GM18867 (cell line): ENCODE data around the gene HNF1A.

ENCODE experiments used
- ATAC-seq: cut with Tn5 transposase; IDR thresholded peaks from one replicate; pipeline ENCODE4 v1.9.1; 2021; ENCODE audit warnings: mild to moderate bottlenecking, moderate library complexity; ENCODE audit not compliant: unreplicated experiment

HNF1A gene

DNA sequence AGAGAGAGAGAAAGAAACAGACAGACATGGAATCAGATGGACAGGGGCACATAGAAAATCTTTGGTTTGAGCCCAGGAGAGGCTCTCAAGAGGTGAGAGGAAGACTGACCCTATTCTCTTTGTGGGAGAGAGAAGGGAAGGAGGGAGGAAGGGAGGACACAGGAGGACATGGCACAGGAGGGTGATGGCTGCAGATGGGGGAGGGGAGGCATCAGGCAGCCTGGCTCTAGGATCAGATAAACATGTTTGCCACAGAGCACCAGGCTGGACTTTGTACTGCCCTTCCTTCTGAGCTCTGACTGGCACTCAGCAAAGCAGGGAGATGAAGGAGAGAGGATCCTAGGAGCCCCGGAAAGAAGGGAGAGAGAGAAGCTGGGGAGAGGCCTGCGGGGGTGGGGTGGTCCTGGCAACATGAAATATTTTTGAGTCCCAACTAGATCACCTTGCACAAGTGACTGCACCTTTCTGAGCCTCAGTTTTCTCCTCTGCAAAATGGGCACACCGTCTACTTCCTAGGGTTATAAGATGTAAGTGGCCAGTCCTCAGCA lies 6.1 kb downstream of the HNF1A start:
- ATAC-seq, result no peak

DNA sequence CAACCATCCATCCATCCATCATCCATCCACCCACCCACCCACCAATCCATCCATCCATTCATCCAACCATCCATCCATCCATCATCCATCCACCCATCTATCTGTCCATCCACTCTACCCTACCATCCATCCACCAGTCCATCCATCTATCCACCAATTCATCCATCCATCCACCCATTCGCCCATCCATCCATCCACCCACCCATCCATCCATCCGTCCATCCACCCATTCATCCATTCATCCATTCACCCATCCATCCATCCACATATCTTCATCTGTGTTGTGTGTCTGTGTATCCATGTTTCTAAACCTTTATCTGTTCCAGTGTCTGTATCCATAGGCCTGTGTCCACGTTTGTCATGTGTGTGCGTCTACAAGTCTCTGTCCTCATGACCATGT lies 9.9 kb downstream of the HNF1A start:
- no peak for ATAC-seq

DNA sequence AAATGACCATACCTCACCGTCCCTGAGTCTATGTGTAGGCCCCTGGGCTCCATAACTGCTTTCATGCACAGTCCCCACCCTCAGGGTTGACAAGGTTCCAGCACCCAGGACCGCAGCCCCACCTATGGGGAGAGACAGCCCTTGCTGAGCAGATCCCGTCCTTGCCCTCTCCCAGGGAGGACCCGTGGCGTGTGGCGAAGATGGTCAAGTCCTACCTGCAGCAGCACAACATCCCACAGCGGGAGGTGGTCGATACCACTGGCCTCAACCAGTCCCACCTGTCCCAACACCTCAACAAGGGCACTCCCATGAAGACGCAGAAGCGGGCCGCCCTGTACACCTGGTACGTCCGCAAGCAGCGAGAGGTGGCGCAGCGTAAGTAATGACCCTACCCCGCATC lies 10.3 kb downstream of the HNF1A start:
- no peak for ATAC-seq

DNA sequence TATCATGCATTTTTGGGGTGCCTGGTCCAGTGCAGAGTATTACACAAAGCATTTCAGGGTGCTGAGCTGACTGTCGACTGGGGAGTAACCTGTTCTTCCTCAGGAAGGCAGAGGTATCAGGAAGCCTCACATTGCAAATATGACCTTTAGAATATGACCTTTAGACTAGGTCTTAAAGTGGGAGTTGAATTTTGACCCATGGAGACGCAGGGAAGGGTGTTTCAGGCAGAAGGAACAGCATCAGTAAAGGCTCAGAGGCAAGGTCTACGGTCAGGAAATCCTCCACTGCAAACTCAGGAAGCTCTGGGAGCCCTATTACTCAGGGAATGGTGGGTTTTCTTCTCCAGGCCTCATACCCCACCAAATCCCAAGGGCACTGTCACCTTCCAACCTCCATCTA lies 11.3 kb downstream of the HNF1A start:
- ATAC-seq, result no peak

DNA sequence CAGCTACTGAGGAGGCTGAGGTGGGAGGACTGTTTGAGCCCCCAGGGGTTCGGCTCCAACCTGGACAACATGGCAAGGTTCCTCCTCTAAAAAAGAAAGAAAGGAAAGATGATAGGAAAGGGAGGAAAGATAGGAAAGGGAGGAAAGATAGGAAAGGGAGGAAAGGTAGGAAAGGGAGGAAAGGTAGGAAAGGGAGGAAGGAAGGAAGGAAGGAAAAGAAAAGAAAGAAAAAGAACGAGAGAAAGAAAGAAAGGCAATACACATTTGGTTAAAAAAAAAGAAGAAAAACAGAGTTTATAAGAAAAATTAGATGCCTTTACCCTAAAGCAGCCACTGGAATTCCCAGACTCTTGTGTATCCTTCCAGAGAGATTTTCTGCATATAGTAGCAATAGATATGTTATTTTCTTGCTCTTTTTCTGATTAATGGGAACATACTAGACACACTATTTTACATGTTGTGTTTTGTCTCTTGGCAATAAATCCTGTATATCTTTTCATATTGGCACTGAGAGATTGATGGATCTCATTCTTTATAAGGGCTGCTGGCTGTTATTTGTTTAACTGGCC lies 12.2 kb downstream of the HNF1A start:
- no peak for ATAC-seq

DNA sequence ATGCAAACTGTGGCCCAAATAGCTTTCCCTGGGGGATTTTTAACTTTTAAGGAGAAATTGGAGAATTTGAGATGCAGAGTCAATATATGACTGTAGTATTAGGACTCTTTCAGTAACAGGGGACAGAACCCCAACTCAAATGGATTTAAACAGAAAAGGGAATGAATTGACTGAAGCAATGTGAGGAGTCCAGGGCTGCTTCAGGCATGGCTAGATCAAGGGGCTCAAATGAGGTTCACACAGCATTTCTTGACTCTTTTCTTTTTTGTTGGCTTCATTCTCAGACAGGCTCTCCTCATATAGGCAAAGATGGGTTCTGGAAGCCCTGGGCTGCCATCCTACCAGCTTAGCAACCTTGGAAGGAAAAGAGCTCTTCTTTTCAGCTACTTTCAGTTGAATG lies 13.6 kb downstream of the HNF1A start:
- ATAC-seq, result no peak

DNA sequence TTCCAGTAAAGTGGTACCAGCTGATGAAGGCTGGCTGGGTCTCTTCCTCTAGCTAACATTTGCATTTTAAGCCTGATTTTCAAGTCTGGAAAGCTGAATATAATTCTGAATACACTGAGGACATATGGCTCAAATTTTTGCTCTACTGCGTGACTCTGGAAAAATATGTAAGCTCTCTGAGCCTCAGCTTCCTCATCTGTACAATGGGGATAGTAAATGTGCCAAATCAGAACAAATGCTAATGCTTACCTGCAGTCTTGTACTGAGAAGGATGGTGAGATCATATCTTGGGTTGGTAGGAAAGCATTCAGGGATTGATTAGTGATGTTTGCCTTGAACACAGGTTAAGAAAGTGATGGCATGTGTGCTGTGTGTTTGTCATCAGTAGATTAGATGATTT lies 14.6 kb downstream of the HNF1A start:
- ATAC-seq, result no peak

DNA sequence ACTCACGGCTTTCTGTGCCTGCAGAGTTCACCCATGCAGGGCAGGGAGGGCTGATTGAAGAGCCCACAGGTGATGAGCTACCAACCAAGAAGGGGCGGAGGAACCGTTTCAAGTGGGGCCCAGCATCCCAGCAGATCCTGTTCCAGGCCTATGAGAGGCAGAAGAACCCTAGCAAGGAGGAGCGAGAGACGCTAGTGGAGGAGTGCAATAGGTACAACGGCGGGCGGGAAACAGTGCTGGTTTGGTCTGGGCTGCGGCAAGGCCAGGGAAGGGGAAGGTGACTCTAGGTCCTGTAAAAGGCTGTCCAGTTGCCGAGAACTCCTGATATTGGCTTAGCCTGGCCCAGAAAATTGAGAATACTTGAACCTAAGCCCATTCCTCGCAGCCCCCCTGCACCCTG lies 15.2 kb downstream of the HNF1A start:
- no peak for ATAC-seq

DNA sequence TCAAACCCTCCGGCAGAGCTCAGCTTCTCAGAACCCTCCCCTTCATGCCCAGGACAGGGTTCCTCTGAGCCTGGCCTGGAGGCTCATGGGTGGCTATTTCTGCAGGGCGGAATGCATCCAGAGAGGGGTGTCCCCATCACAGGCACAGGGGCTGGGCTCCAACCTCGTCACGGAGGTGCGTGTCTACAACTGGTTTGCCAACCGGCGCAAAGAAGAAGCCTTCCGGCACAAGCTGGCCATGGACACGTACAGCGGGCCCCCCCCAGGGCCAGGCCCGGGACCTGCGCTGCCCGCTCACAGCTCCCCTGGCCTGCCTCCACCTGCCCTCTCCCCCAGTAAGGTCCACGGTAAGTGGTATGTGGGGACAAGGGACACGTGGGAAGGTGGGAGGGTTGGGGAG lies 15.7 kb downstream of the HNF1A start:
- no peak for ATAC-seq

DNA sequence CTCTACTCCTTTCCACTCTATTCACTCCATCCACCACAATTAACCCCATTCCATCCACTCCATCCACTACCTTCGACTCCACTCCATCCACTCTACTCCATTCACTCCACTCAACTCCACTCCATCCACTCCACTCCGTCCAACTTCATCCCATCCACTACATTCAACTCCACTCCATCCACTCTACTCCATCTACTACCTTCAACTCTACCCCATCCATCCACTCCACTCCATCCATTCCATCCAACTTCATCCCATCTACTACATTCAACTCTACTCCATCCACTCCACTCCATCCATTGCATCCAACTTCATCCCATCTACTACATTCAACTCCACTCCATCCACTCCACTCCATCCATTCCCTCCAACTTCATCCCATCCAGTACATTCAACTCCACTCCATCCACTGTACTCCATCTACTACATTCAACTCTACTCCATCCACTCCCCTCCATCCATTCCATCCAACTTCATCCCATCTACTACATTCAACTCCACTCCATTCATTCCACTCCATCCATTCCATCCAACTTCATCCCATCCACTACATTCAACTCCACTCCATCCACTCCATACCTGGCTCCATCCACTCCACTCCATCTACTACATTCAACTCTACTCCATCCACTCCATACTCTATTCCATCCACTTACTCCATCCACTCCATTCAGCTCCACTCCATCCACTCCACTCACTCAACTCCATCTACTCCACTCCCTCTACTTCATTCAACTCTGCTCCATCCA lies 16.4 kb downstream of the HNF1A start:
- no peak for ATAC-seq

DNA sequence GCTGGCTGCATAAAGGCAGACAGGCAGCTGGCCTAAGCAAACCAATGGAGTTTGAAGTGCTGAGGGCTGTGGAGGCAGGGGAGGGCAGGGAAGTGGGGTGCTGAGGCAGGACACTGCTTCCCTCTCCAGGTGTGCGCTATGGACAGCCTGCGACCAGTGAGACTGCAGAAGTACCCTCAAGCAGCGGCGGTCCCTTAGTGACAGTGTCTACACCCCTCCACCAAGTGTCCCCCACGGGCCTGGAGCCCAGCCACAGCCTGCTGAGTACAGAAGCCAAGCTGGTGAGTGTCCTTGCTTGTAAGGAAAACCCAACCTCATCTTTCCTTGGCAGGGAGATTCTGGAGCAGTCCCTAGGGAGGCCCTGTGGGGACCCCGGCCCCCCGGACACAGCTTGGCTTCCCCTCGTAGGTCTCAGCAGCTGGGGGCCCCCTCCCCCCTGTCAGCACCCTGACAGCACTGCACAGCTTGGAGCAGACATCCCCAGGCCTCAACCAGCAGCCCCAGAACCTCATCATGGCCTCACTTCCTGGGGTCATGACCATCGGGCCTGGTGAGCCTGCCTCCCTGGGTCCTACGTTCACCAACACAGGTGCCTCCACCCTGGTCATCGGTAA lies 17.9 kb downstream of the HNF1A start:
- no peak for ATAC-seq

DNA sequence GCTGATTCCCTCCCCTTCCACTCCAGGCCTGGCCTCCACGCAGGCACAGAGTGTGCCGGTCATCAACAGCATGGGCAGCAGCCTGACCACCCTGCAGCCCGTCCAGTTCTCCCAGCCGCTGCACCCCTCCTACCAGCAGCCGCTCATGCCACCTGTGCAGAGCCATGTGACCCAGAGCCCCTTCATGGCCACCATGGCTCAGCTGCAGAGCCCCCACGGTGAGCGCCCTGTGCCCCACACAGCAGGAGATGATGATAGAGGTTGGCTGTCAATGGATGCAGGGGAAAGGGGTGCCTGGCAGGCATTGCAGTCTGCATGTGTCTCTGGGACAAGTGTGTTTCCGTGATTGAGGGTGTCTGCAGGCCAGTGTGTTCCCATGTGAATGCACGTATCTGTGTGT lies 19.1 kb downstream of the HNF1A start:
- ATAC-seq, result no peak

DNA sequence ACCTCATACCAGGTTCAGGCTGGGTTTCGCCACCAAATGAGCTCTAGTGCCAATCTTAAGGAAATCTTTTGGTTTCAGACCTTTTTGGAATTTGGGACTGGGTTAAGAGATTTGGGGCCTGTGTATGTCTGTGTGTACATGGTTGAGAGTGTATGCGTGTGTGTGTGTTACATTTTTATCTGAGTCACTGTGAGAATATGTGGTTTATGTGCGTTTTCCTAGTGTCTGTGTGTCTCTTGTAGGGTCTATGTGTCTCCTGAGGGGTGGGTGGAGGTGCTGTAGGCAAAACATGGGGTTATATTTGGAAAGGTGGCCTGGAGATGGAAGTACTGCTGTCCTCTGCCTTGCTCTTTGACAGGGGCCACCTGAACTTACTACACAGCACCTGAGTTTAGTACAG lies 20.1 kb downstream of the HNF1A start:
- ATAC-seq, result no peak

DNA sequence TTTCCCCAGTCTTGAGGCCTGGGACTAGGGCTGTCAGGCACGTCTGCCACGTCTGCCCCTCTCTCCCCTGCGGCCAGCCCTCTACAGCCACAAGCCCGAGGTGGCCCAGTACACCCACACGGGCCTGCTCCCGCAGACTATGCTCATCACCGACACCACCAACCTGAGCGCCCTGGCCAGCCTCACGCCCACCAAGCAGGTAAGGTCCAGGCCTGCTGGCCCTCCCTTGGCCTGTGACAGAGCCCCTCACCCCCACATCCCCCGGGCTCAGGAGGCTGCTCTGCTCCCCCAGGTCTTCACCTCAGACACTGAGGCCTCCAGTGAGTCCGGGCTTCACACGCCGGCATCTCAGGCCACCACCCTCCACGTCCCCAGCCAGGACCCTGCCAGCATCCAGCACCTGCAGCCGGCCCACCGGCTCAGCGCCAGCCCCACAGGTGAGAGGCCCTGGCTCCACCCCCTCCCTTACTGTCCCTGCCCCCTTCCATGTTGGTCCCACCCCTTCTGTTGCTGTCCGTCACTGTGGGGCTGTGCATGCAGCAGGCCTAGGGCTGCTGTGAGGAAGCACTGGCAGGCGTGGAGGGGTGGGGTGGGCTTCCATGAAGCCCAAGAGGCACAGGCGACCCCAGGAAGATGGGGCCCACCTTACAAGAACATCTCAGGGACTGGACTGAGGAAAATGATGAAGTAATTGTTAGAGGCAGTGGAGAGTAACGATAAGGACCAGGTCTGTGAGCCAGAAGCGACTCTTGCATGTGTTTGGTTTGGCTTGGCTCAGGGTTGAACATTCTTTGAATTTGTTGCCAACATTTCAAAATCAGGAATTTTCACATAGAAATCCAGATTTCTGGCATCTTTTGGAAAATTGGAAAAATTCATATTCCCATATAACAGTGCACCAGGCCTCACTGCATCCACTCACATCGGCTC lies 21.1 kb downstream of the HNF1A start:
- no peak for ATAC-seq

DNA sequence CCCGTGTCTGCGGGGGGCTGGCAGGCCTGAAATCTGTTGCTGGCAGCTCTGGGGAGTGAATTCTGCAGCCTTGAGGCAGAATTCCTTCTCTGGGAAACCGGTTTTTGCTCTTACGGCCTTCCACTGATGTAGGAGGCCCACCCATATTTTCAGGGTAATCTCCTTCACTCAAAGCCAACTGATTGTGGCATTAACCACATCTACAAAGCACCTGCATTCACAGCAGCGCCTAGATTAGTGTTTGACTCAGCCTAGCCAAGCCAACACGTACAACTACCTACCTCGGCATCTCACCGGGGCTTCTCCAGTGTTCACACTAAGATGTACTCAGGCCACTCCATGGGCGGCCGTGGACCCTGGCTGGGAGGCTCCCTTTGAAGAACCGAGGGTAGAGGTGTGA lies 22.2 kb downstream of the HNF1A start:
- no peak for ATAC-seq

DNA sequence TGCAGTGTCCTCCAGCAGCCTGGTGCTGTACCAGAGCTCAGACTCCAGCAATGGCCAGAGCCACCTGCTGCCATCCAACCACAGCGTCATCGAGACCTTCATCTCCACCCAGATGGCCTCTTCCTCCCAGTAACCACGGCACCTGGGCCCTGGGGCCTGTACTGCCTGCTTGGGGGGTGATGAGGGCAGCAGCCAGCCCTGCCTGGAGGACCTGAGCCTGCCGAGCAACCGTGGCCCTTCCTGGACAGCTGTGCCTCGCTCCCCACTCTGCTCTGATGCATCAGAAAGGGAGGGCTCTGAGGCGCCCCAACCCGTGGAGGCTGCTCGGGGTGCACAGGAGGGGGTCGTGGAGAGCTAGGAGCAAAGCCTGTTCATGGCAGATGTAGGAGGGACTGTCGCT lies 22.7 kb downstream of the HNF1A start:
- no peak for ATAC-seq

DNA sequence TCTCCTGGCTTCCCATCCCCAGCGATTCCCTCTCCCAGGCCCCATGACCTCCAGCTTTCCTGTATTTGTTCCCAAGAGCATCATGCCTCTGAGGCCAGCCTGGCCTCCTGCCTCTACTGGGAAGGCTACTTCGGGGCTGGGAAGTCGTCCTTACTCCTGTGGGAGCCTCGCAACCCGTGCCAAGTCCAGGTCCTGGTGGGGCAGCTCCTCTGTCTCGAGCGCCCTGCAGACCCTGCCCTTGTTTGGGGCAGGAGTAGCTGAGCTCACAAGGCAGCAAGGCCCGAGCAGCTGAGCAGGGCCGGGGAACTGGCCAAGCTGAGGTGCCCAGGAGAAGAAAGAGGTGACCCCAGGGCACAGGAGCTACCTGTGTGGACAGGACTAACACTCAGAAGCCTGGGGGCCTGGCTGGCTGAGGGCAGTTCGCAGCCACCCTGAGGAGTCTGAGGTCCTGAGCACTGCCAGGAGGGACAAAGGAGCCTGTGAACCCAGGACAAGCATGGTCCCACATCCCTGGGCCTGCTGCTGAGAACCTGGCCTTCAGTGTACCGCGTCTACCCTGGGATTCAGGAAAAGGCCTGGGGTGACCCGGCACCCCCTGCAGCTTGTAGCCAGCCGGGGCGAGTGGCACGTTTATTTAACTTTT lies 23.6 kb downstream of the HNF1A start:
- ATAC-seq, result no peak

DNA sequence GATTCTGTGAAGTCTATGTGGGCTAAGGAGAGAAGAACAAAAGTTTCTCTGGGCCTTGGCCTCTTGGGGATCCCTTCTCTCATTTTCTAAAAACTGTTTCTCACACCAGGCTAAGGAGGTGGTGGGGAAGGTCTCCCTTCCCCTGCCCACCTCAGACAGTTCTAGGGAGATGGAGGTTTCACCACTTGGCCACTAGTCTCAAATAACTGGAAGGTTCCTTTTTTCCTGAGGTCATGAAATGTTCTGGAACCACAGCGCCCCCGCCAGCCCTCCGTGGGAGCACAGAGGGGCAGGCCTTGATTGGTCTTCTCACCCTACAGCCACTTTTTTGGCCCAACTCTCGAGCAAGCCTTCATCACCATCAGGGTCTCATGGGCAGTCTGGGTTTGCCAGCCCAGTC lies 25.3 kb downstream of the HNF1A start:
- no peak for ATAC-seq

DNA sequence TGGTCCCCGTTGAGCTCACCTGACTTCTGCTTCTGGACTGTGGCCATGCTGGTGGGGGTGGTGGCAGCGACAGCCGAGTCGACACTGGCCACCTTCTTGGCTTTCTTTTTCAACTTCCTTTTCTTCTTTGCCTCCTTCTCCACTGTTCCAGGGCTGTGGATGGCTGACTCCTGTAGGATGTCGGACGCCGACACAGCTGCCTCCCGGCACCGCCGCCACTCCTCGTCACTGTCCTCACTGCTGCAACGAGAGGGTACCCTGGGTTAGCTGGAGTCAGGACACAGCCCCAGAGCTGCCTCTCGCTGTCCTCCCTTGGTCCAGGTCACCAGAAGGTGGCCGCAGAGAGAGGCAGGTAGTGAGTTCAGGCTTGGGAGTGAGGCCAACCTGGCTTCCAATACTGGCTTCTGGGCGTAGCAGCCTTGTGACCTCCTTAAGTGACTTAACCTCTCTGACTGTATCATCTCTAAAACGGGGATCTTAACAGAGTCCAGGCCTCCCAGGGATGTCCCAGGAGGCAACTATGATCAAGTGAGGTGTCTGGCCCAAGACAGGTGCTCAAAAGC lies 26.0 kb downstream of the HNF1A start:
- no peak for ATAC-seq

DNA sequence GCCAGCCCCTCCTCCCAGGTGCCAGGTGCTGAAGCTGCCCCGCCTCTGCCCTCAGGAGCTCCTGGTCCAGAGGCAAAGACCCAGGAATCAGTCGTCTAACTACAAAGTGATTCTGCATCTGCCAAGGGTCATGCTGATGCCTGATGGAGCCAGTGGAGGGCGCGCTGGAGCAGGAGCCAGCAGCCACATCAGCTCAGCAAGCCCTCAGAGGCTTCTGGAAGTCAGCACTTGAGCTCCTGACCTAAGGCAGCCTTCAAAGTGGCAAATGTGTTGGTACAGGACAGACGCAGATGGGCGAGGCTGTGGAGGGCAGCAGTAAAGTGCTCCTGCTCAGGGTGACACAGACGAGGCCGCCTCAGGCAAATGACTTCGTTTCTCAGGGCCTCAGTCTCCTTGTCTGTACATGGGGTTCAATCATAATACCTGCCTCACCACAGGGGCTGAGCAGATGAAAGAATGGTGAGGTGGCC lies 27.0 kb downstream of the HNF1A start:
- ATAC-seq, result no peak
